ENCODE measurements around the gene ASPHD2. TPM values are rescaled to one million over a fixed set of nuclear protein-coding genes. Genes with fewer than 3 reads are reported as not detected.

The ASPHD2 gene
- total and polyA plus RNA-seq, 10 of the 15 experiments (the other 5 are each of a cell fraction or from before 2014, with no cell fraction given): 1.6 to 10.6 (median 5.2) TPM

DNA sequence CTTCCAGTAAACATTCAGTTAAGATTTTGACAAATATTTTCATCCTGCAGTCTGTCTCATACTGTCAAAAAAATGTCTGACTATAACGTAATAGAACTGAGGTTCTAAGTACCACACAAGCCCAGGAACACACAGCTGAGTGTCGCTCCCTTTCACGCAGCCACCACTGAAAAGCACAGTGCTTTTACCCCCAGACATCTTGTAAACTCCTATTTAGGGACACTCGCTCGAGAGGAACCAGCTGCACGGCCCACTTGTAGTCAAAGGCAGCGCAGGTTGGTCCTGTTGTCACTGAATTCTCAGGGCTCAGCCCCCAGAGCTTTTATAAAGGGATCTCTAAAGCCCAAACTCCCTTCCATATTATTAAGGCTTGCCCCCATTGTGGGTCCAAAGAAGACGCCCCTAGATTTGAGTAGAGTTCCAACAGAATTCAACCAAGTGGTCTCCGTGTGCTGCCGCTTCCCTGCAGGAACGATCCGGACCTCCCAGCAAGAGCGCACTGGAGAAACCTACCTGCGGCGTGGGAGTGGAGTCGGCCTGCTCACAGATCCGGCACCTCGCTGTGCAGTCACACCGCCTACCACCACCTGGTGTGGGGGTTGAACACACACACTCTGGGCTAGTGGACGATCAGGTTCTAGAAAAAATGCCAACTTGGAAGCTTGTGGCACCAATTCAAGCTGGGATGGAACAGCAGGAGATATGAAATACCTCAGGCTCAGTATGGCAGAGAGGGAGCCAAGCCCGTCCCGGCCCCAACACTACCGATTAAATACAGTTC lies 23.4 kb downstream of the ASPHD2 start:
- Histone ChIP-seq H3K36me3 (ENCODE audit: control insufficient read depth in 2 of 2, insufficient read depth in 2 of 2, low read length in 1 of 2) (peaks cover 14 to 18% of the 10 kb centered on the region in 2 experiments), H4K20me1 (ENCODE audit: control insufficient read depth, insufficient read depth) (0 out of 2 replicates have a peak, but pooled peaks cover 3% of the 10 kb centered on the region), H3K9me3 (replicated peaks; ENCODE audit: control insufficient read depth, insufficient read depth, low read length) (no peaks in the 10 kb centered on the region), H3K9ac (ENCODE audit: control insufficient read depth, insufficient read depth, low read length) (no peak overlapping the region), H3K27ac (ENCODE audit: control insufficient read depth, insufficient read depth) (no peak overlapping the region), H3K79me2 (ENCODE audit: control insufficient read depth, insufficient read depth, low read length) (no peaks in the 10 kb centered on the region), H3K4me2 (ENCODE audit: control insufficient read depth, insufficient read depth) (no peak overlapping the region), H3K4me1 (ENCODE audit: control insufficient read depth, insufficient read depth, low read length) (no peaks in the 10 kb centered on the region), H3K27me3 (replicated peaks in 1 of 2; ENCODE audit: control insufficient read depth in 2 of 2, insufficient read depth in 2 of 2, low read length in 1 of 2) (no peaks in the 10 kb centered on the region), H3K4me3 (no peak overlapping the region), H2AFZ (ENCODE audit: control insufficient read depth, low read depth, low read length) (no peak overlapping the region)
- ChIA-PET CTCF (interaction anchor here (1.0 kb wide), 2 partner anchors 9 to 26 kb away, joined by 3 read pairs; no protein-coding TSS in a partner anchor), RAD21 (ENCODE audit: unreplicated experiment) (no interaction called here), POLR2A (no interaction called here), SMC1A (ENCODE audit: uncharacterized antibody, unreplicated experiment) (interaction anchor here (1.6 to 1.8 kb wide), 2 partner anchors 10 to 17 kb away, joined by 4 read pairs; no protein-coding TSS in a partner anchor)
- TF ChIP-seq NFXL1 (IDR thresholded peaks at IDR 0.05; ENCODE audit: borderline replicate concordance) (no peak), SUPT20H (IDR thresholded peaks at IDR 0.05; ENCODE audit: borderline replicate concordance, control insufficient read depth, low read depth, low read length) (no peak), NFYB (IDR thresholded peaks at IDR 0.05; ENCODE audit: insufficient read depth, low read depth, low read length) (no peak), KAT2A (conservative IDR thresholded peaks at IDR 0.05; ENCODE audit: control insufficient read depth, low read depth, low read length) (no peak), RAD21 (IDR thresholded peaks at IDR 0.05; ENCODE audit: insufficient read depth, low read depth, low read length) (no peak), BHLHE40 (IDR thresholded peaks at IDR 0.05; ENCODE audit: borderline replicate concordance in 1 of 2, low read depth in 2 of 2, low read length in 1 of 2) (no peak), IKZF1 (conservative IDR thresholded peaks at IDR 0.05) (no peak), IRF4 (IDR thresholded peaks at IDR 0.05; ENCODE audit: low read depth, low read length) (no peak), SUZ12 (IDR thresholded peaks at IDR 0.05; ENCODE audit: unreplicated experiment) (no peak), NFYA (IDR thresholded peaks at IDR 0.05; ENCODE audit: borderline replicate concordance, low read depth, low read length) (no peak), FOXK2 (IDR thresholded peaks at IDR 0.05) (no peak)
- TF ChIP-seq, protein P1, sequence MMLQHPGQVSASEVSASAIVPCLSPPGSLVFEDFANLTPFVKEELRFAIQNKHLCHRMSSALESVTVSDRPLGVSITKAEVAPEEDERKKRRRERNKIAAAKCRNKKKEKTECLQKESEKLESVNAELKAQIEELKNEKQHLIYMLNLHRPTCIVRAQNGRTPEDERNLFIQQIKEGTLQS (IDR thresholded peaks at IDR 0.05; ENCODE audit: borderline replicate concordance, extremely low read depth, low read depth, low read length): no peak
- TF ChIP-seq, protein P2, sequence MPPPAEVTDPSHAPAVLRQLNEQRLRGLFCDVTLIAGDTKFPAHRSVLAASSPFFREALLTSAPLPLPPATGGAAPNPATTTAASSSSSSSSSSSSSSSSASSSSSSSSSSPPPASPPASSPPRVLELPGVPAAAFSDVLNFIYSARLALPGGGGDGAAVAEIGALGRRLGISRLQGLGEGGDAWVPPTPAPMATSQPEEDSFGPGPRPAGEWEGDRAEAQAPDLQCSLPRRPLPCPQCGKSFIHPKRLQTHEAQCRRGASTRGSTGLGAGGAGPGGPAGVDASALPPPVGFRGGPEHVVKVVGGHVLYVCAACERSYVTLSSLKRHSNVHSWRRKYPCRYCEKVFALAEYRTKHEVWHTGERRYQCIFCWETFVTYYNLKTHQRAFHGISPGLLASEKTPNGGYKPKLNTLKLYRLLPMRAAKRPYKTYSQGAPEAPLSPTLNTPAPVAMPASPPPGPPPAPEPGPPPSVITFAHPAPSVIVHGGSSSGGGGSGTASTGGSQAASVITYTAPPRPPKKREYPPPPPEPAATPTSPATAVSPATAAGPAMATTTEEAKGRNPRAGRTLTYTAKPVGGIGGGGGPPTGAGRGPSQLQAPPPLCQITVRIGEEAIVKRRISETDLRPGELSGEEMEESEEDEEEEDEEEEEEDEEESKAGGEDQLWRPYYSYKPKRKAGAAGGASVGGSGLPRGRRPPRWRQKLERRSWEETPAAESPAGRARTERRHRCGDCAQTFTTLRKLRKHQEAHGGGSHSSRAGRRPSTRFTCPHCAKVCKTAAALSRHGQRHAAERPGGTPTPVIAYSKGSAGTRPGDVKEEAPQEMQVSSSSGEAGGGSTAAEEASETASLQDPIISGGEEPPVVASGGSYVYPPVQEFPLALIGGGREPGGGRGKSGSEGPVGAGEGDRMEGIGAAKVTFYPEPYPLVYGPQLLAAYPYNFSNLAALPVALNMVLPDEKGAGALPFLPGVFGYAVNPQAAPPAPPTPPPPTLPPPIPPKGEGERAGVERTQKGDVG (CRISPR knock-in tag; IDR thresholded peaks at IDR 0.05): no peak
- TF ChIP-seq, protein P3, sequence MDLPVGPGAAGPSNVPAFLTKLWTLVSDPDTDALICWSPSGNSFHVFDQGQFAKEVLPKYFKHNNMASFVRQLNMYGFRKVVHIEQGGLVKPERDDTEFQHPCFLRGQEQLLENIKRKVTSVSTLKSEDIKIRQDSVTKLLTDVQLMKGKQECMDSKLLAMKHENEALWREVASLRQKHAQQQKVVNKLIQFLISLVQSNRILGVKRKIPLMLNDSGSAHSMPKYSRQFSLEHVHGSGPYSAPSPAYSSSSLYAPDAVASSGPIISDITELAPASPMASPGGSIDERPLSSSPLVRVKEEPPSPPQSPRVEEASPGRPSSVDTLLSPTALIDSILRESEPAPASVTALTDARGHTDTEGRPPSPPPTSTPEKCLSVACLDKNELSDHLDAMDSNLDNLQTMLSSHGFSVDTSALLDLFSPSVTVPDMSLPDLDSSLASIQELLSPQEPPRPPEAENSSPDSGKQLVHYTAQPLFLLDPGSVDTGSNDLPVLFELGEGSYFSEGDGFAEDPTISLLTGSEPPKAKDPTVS (IDR thresholded peaks at IDR 0.05; ENCODE audit: low read depth, low read length): no peak
- TF ChIP-seq, protein P4, sequence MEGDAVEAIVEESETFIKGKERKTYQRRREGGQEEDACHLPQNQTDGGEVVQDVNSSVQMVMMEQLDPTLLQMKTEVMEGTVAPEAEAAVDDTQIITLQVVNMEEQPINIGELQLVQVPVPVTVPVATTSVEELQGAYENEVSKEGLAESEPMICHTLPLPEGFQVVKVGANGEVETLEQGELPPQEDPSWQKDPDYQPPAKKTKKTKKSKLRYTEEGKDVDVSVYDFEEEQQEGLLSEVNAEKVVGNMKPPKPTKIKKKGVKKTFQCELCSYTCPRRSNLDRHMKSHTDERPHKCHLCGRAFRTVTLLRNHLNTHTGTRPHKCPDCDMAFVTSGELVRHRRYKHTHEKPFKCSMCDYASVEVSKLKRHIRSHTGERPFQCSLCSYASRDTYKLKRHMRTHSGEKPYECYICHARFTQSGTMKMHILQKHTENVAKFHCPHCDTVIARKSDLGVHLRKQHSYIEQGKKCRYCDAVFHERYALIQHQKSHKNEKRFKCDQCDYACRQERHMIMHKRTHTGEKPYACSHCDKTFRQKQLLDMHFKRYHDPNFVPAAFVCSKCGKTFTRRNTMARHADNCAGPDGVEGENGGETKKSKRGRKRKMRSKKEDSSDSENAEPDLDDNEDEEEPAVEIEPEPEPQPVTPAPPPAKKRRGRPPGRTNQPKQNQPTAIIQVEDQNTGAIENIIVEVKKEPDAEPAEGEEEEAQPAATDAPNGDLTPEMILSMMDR (IDR thresholded peaks at IDR 0.05 in 2 of 3, conservative IDR thresholded peaks at IDR 0.05 in 1 of 3; ENCODE audit: control insufficient read depth in 2 of 3, extremely low read depth in 1 of 3, insufficient read depth in 1 of 3, low read depth in 3 of 3, low read length in 3 of 3): no peak
- TSS peak; percentile 49 for BruUV-seq (replicated peaks)
- FAIRE-seq (no peak), DNase-seq (ENCODE audit: low read depth, low spot score) (no peak), ATAC-seq (no peak)
- in situ Hi-C loops (cut with MboI): no loop called here
- intact Hi-C loops (cut with micrococcal nuclease; ENCODE audit: unreplicated experiment): no loop called here
- WGBS (ENCODE audit: insufficient coverage, insufficient replicate concordance, low lambda C conversion rate, missing lambda C conversion rate): 96% methylated on average over 23 of the region's 23 CpGs
